ENCODE data around the gene GRM8. TPM values are rescaled to one million over a fixed set of nuclear protein-coding genes. Genes with fewer than 3 reads are reported as not detected.

GRM8 gene
- polyA plus RNA-seq, 2 of the 4 experiments (the other 2 are of a cell fraction): 0.06 TPM; not detected in 1

- ChIA-PET POLR2A (no interaction called here), CTCF (no interaction called here)
- WGBS (ENCODE audit: missing lambda C conversion rate): 14% methylated on average over 3 of the region's 3 CpGs
- TF ChIP-seq HDAC2 (IDR thresholded peaks at IDR 0.05): no peak
- TF ChIP-seq RNF2 (IDR thresholded peaks at IDR 0.05; ENCODE audit: borderline replicate concordance, low read depth): no peak
- no peak for TF ChIP-seq NR3C1 (IDR thresholded peaks at IDR 0.05)
- TF ChIP-seq KDM1A (IDR thresholded peaks at IDR 0.05; ENCODE audit: low read depth): no peak
- TF ChIP-seq POLR2A (IDR thresholded peaks at IDR 0.05; ENCODE audit: low read length): no peak
- TF ChIP-seq SMC3 (IDR thresholded peaks at IDR 0.05): no peak
- TF ChIP-seq BHLHE40 (IDR thresholded peaks at IDR 0.05; ENCODE audit: low read depth, low read length): no peak
- no peak for TF ChIP-seq E2F6 (IDR thresholded peaks at IDR 0.05; ENCODE audit: borderline replicate concordance, low read depth)
- TF ChIP-seq JUNB (IDR thresholded peaks at IDR 0.05): no peak
- no peak for TF ChIP-seq HMGXB4 (CRISPR knock-in tag; IDR thresholded peaks at IDR 0.05; ENCODE audit: borderline replicate concordance)
- no peak for TF ChIP-seq ESRRA (IDR thresholded peaks at IDR 0.05; ENCODE audit: borderline replicate concordance, low read length)
- no peak for TF ChIP-seq FOSB (CRISPR knock-in tag; IDR thresholded peaks at IDR 0.05)
- no peak for TF ChIP-seq CHD2 (IDR thresholded peaks at IDR 0.05; ENCODE audit: low read length, partially characterized antibody)
- no peak for TF ChIP-seq FOSL2 (IDR thresholded peaks at IDR 0.05)
- no peak for TF ChIP-seq FOSL2 (CRISPR knock-in tag; IDR thresholded peaks at IDR 0.05)
- no peak for TF ChIP-seq ELK1 (IDR thresholded peaks at IDR 0.05; ENCODE audit: low read depth, low read length)
- no peak for TF ChIP-seq ZNF302 (CRISPR knock-in tag; IDR thresholded peaks at IDR 0.05)
- no peaks in the 10 kb centered on the region for H3K4me1 ChIP-seq
- no peak overlapping the region for H3K4me3 ChIP-seq
- FAIRE-seq: no peak
- no peak for DNase-seq (ENCODE audit: low read depth in 1 of 2, low spot score in 1 of 2)
- no peak for ATAC-seq
- H3K27ac ChIP-seq: no peak overlapping the region
- H3K4me2 ChIP-seq: no peak overlapping the region
- H3K9me3 ChIP-seq: no peaks in the 10 kb centered on the region
Observed at GRCh38 chr7:126718419-126718818, 534.3 kb downstream of the GRM8 start.

GRCh38 chr7:126716321-126716720 lies 536.4 kb downstream of the GRM8 start:
- no peak for DNase-seq (ENCODE audit: low read depth in 1 of 2, low spot score in 1 of 2)
- no peaks in the 10 kb centered on the region for H3K9me3 ChIP-seq
- H3K4me2 ChIP-seq: no peak overlapping the region
- FAIRE-seq: no peak
- 6% methylated on average over 2 of the region's 2 CpGs for WGBS (ENCODE audit: missing lambda C conversion rate)
- POLR2A ChIA-PET: no interaction called here
- no peak for ATAC-seq
- H3K4me3 ChIP-seq: no peak overlapping the region
- CTCF ChIA-PET: no interaction called here
- no peaks in the 10 kb centered on the region for H3K4me1 ChIP-seq
- H3K27ac ChIP-seq: no peak overlapping the region
- TF ChIP-seq CBX8 (IDR thresholded peaks at IDR 0.05) (no peak), ZNF302 (CRISPR knock-in tag; IDR thresholded peaks at IDR 0.05) (no peak), TP53 (CRISPR knock-in tag; IDR thresholded peaks at IDR 0.05) (no peak), ZC3H11A (IDR thresholded peaks at IDR 0.05) (no peak), HES2 (IDR thresholded peaks at IDR 0.05) (no peak), KDM1A (IDR thresholded peaks at IDR 0.05; ENCODE audit: low read depth) (no peak), REST (IDR thresholded peaks at IDR 0.05) (no peak), BCL3 (IDR thresholded peaks at IDR 0.05) (no peak), SMC3 (IDR thresholded peaks at IDR 0.05) (no peak), TFCP2L1 (CRISPR knock-in tag; IDR thresholded peaks at IDR 0.05) (no peak), EP300 (IDR thresholded peaks at IDR 0.05) (no peak), CHD2 (IDR thresholded peaks at IDR 0.05; ENCODE audit: low read length, partially characterized antibody) (no peak), USF2 (IDR thresholded peaks at IDR 0.05) (no peak), BHLHE40 (IDR thresholded peaks at IDR 0.05; ENCODE audit: low read depth, low read length) (no peak), FOSL2 (IDR thresholded peaks at IDR 0.05) (no peak), FOSL2 (CRISPR knock-in tag; IDR thresholded peaks at IDR 0.05) (no peak), CTCF (IDR thresholded peaks at IDR 0.05) (no peak), RCOR1 (IDR thresholded peaks at IDR 0.05; ENCODE audit: low read depth, low read length) (no peak)
